ENCODE measurements around the gene PLXNA1.

Gene PLXNA1

DNA sequence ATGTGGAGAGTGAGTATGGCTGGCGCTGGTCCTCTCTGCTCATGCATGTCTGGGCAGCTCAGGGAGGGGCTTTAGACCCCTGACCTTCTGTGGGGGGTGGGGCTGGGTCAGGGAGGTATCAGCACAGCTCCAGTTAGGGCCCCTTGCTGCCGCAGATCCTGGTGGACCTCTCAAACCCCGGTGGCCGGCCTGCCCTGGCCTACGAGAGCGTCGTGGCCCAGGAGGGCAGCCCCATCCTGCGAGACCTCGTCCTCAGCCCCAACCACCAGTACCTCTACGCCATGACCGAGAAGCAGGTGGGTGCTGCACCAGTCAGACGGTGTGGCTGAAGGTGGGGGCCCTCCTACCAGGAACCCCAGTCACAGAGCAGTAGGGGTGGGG, 20.2 kb downstream of the PLXNA1 start:
- no peak for DNase-seq

DNA sequence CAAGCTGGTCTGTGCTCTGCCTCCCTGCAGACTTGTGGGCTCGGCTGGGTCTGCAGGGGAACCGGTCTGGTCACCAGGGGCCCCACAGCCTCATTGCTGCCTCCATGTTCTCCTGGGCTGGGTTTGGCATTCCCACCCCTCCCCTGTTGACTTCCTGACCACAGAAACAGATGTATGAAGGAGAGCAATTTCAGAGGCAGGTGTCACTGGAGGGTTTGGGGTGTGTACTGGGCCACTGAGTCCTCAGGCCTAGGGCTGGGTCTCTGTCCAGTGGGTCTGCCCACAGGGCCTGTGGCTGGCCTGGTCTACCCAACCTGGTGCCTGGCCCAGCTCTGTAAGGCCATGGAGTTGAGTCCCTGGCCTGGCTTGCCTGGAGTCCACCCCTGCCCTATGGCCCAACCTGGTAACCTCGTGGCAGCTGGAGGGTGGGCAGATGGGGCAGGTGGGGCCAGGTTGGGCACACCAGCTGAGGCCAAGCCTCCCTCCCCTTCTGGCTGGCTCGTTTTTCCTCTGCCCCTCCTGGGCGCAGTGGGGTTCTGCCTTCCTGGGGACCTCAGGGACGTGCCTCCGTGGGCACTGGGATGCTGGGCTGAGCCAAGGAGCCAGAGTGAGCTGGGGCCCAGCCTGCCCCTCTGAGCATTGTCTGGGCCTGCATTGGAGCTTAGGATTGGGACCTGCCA, 20.8 kb downstream of the PLXNA1 start:
- DNase-seq, result no peak

DNA sequence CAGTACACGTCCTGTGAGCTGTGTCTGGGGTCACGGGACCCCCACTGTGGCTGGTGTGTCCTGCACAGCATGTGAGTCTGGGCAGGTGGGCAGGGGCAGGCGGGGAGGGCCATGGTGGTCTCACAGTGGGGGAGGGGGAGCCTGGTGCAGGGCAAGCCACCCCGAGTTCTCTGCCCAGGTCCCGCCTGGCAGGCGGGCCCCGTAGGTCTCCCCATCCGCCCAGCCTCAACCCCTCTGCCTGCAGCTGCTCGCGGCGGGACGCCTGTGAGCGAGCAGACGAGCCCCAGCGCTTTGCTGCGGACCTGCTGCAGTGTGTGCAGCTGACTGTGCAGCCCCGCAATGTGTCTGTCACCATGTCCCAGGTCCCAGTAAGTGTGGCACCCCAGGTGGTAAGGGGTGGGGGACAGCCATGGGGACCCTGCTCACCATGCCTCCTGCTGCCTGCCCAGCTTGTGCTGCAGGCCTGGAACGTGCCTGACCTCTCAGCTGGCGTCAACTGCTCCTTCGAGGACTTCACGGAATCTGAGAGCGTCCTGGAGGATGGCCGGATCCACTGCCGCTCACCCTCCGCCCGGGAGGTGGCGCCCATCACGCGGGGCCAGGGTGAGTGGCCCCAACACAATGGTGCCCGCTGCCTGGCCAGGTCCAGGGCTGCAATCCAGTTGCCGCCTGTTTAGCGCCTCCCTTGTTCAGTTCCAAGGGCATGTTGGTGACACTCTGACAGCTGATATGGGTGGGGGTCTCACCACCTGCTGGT, 21.9 kb downstream of the PLXNA1 start:
- no peak for DNase-seq

DNA sequence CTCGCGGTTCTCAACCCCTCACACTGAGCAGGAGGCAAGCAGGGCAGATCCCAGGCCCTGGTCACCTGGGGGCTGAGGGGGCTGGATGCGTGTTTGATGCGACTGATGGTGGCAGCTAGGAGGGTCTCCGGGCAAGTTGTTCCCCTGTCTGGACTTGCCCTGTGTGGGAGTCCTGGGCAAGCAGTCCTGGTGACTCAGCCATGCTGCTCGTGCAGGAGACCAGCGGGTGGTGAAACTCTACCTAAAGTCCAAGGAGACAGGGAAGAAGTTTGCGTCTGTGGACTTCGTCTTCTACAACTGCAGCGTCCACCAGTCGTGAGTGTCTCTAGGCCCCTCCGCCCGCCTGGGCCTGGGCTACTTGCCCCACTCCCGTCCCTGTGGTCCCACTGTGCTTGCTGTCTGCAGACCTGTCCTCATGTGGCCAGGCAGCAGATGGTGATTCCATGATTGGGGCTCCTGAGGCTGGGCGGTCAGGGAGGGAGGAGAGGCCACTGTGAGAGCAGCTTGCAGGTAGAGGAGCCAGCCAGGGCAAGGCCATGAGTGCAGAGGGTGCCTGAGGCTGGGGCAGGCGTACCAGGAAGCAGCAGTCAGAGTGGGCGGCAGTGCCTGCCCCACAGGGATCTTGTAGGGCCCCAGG, 23.1 kb downstream of the PLXNA1 start:
- no peak for DNase-seq

DNA sequence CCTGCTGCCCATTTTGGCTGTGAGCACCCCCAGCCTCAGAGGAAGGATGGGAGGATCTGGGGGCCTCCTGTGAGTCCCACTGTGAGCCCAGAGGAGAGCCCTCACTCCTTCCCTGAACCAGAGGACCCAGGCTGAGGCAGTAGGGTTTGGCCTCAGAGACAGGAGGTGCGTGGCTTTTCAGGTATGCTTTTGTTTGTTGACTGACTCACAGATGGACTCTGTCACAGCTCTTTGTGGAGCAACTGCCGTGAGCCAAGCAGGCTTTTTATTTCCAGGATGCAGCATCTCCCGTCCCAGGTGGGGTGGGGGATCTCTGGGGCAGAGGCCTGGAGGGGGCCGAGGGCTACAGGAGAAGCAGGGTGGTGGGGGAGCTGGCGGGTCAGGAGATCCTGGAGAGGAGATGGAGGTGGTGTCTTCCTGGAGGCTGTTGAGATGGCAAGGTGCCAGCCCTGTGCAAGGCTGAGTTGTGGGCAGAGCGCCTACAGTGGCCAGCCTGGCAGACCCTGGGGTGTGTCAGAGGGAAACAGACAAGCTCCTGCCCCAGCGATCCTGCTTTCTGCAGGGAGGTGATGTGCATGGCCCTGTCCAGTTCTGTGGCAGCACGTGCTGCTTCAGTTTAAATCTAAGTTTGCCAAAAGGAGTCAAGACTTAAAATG, 24.0 kb downstream of the PLXNA1 start:
- no peak for DNase-seq

DNA sequence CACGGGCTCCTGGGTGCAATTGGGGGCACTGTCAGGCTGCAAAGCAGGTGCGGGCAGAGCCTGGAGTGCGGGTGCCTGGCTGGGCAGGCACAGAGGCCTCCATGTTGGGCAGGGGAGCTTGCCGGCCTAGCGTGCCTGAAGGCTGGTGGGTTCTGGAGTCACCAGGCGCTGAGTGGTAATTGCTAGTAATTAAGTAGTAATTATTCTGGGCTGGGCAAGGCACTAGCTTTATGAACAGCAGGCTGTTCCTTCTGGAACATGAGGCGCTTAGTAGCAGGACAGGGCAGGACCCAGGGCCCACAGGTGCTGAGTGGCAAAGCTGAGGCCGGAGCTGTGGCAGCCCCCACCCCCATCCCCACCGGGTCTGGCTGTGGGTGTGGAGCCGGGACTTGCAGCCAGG, 25.3 kb downstream of the PLXNA1 start:
- no peak for DNase-seq

DNA sequence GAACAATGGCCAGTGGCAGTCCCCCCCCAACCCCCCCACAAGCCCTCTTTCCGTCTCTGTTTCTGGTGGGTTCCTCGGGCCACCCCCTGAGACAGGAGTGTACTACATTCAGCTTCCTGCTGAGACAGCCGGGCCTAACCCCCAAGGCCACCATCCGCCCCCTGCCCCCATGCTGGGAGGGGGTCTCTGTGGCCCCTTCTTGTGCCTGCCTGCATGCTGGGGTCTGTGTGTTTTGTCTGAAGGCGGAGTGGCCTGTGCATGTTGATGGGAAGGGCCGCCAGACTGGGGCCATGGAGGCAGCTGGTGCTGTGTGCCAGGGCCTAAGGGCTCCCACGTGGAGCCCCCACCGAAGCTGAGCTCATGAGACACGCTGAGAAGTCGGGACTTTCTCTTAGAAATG, 26.6 kb downstream of the PLXNA1 start:
- no peak for DNase-seq

DNA sequence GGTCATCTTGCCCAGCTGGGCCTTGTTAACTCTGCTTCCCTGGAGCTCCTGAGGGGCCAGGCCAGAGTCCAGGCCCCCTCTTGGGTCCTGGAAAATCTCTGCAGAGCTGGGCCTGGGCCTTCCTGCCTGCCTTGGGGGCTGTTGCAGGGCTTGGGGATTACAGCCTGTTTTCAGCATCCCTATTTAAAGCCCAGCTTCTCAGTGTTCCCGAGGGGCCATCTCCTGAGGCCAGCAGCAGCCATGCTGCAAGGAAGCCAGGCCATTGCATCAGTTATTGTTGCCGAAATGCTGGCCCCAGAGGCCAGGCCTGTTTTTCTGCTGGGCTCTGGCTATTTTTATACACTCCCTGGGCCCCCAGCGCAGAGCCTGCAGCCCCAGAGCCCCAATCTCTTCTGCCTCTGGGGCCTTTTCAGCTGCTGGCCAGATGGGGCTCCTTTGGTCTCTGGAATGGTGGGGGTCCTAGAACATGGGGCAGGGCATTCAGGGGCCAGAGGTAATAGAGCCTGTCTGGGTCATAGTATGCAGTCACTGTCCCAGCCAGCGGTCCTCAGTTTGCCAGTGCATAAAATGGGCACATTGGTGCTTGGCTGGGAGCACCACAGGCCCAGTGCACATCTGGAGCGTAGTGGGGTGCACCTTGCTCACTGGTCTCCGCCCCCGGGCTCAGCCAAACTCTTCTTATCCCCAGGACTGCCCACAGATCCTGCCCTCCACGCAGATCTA, 28.5 kb downstream of the PLXNA1 start:
- DNase-seq, result no peak

DNA sequence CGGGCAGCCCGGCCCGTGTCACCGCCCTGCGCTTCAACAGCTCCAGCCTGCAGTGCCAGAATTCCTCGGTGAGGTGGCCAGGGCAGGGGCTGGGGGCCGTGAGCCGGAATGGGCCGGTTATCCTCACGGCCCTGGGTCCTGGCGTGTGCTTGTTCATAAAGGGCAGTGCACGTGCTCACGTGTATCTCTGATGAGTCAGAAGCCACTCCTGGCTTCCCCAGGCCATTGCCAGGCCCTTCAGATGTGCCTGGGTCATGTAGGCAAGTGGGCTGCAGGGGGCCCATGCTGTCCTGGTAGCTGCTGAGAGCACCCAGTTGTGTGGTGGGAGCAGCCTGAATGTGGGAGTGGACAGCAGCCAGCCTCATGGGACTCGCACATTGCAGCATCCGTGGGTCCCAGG, 29.2 kb downstream of the PLXNA1 start:
- no peak for DNase-seq

DNA sequence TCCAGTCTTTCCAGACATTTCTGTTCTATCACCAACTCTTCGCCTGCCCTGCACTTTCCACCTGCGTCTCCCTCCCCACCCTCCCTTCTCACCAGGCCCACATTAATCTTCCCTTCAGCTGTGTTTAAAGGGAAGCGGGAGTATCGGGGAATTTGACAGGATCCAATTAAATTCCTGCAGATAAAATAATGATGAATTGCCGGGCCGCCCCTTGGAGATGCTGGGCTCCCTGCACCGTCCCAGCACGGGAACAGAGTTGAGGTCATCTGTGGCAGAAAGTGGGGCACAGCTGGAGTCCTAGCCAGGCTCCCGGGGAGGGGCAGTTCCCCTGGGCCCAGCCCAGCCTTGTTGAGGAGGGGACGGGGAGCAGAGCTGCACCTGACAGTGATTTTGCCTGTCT, 30.3 kb downstream of the PLXNA1 start:
- no peak for DNase-seq

DNA sequence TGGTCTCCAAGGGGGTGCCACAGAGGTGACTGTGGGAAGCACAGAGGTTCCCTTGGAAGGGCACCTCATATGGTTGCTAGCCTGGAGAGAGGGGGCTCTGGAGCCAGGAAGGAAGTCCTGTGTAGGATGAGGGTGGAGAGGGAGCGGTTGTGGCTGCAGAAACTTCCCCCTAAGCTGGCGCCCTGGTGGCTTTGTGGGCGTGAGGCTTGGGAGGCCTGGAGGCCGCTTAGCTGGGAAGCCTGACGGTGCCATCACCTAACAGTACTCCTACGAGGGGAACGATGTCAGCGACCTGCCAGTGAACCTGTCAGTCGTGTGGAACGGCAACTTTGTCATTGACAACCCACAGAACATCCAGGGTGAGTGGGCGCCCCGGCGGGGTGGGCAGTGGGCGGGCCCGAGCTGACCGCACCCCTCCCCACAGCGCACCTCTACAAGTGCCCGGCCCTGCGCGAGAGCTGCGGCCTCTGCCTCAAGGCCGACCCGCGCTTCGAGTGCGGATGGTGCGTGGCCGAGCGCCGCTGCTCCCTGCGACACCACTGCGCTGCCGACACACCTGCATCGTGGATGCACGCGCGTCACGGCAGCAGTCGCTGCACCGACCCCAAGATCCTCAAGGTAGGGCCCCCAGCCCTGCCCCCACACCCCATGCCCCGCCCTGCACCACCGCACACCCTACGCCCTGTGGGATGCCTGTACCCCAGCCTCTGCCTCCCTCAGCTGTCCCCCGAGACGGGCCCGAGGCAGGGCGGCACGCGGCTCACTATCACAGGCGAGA, 31.0 kb downstream of the PLXNA1 start:
- DNase-seq, result no peak

DNA sequence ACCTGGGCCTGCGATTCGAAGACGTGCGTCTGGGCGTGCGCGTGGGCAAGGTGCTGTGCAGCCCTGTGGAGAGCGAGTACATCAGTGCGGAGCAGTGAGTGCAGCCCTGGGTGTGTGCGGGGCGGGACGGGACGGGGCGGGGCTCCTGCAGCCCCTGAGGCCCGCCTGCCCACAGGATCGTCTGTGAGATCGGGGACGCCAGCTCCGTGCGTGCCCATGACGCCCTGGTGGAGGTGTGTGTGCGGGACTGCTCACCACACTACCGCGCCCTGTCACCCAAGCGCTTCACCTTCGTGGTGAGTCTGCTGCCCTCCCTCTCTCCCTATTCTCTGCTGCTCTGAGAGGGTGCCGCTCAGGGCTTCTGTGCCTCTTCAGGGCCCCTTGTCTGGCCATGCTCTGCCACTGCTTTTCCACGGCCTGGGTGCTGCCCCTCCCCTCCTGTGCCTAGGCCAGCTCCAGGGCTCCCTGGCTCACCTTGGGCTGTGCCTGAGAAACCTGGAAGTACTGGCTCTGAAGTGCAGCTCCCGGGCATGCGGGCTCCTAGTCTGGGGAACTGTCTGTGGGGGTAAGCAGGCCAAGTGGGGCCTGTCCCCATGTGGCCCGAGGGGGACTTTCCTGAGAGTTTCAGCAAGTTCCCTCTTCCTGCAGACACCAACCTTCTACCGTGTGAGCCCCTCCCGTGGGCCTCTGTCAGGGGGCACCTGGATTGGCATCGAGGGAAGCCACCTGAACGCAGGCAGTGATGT, 31.8 kb downstream of the PLXNA1 start:
- no peak for DNase-seq

DNA sequence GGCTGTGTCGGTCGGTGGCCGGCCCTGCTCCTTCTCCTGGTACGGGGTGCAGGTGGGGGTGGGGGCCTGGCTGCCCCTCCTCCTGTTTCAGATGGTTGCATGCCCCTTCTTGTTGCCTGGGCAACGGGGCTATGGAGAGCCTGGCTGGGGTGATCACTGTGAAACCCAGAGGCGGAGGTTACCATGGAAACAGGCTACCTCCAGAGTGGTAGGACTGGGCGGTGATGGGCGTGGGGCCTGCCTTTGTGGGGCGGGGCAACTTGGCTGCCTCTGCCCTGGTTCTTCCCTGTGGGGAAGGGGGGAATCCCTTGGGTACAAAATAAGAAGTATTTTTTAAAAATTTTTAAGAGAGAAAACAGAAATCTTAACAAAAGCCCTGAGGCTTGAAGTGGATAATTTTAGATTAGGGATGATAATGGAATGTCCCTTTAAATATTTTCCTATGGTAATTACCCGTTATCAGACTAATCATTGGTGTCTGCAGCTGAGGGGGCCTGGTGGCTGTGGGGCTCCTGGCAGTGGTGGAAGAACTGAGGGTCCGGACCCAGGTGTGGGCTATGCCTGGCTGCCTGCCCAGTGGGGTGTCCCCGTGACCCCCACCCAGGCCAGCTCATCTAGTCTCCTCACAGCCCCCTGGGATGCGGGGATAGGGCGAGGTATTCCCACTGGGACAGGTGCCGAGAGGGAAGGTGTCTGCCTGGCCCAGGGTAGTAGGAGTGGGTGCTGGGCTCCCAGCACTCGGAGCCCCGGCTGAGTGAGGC, 32.5 kb downstream of the PLXNA1 start:
- no peak for DNase-seq

DNA sequence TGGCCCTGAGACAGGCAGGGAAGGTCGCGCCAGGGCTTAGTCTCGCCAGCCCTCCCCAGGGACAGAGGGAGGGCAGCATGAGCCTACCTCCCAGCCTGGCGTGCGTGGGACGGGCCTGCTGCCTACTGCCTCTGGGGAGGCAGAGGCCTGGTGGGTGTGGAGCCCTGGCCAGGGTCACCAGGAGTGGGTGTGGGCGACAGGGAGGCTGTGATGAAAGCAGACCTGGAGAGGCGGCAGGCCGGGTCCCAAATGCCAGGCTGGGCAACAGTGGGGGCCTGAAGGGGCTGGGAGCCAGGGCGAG, 33.1 kb downstream of the PLXNA1 start:
- no peak for DNase-seq

DNA sequence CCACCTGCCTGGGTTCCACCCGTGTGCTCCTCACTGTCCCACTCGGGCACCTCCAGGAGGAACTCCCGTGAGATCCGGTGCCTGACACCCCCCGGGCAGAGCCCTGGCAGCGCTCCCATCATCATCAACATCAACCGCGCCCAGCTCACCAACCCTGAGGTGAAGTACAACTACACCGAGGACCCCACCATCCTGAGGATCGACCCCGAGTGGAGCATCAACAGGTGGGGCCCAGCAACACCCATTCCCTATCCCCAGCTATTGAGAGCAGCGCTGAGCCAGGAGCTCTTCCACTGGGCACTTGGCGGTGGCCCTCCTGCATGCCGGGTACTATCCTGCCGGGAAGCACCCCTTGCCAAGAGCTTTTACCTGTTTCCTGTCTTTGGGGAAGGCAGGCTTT, 33.5 kb downstream of the PLXNA1 start:
- DNase-seq, result no peak

DNA sequence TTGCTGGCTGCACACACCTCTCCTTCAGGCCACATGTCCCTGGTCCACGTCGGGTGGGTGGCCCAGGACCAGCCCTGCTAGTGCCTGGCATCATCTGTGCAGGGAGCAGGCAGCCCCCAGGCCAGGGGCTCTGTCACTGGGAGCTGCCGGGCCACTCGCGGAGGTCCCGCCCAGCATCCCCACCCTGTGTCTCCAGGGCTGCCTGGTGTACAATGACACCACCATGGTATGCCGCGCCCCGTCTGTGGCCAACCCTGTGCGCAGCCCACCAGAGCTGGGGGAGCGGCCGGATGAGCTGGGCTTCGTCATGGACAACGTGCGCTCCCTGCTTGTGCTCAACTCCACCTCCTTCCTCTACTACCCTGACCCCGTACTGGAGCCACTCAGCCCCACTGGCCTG, 34.3 kb downstream of the PLXNA1 start:
- DNase-seq, result no peak

DNA sequence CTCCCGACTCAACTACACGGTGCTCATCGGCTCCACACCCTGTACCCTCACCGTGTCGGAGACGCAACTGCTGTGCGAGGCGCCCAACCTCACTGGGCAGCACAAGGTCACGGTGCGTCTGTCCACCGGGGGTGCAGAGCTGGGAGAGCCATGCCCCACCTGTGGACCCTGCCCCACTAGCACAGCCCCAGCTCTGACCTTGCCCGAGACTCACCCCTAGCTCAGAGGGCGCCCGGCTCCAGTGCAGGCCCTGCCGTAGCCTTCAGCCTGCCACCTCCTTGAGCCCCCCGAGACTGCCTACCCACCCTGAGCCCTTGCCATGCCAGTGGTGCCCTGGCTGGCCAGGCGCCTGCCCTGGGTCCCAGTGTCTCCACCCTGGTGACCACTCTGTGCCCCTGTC, 34.9 kb downstream of the PLXNA1 start:
- DNase-seq, result no peak

DNA sequence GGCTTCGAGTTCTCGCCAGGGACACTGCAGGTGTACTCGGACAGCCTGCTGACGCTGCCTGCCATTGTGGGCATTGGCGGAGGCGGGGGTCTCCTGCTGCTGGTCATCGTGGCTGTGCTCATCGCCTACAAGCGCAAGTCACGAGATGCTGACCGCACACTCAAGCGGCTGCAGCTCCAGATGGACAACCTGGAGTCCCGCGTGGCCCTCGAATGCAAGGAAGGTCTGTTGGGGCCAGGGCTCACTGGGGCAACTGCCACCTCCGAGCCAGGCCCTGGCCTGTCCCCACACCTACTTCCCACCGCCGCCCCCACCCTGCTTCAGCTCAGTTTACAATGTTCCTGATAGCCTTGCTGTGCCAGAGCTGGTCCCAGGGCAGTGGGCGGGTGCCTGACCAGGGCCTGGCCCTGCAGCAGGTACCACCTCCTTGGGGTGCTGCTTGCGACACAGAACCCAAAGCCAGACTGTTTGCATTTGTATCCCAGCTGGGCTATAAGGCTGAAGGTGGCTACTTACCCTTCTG, 35.5 kb downstream of the PLXNA1 start:
- DNase-seq, result no peak

DNA sequence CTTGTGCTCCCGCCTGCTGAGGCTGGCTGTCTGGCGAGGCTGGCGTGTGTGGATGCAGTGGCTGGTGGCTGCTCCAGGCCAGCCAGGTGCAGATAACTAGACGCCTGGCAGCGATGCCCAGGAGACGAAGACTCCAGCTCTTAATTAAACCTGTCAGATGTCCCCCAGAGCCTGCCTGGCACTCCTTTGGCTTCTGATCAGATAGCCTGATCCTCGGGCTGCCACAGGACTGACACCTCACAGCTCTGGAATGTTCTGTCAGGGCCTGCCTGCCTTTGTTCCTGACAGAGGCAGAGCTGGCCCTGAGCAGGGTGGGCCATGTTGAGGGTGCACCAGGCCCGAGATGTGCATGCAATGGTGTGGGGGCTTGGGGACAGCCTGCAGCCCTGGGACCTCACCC, 36.5 kb downstream of the PLXNA1 start:
- no peak for DNase-seq

DNA sequence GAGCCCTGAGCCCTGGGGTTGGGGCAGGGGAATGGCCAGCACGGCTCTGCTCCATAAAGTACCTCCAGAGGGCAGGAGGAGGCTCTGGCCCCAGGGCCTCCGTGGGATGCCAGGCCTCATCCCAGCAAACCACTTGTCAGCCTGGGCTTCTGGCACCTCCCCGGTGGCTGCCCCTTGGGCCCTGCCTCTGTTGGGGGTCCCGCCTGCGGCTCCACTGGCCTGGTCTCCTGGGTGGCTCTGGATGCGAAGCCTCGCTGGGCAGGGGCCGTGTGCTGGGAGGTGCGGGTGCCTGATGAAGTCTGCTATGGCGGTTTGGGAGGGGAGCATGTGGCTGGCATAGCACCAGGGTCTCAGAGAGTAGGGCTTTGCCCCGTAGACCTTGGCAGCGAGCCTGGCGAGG, 37.6 kb downstream of the PLXNA1 start:
- DNase-seq, result no peak

DNA sequence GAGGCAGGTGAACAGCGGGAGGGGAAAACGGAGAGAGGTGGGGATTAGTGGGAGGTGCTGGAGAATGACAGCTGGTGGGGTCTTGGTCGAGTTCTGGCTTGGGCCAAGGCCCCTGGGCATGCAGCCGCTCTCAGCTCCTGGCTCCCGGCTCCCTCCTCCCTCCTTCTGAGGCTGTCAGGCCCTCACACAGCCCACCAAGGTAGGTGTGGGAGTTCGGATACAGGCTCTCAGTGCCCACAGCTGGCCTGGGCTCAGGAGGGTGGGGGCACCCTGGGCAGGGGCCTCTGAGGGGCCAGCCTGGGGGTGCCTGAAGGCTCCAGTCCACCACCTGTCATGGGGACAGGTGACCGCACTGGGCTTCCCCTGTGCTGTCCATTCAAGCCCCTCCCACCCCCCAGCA, 39.9 kb downstream of the PLXNA1 start:
- DNase-seq, result no peak
